ENCODE results near the gene GEMIN4. TPM values are rescaled to one million over a fixed set of nuclear protein-coding genes. Genes with fewer than 3 reads are reported as not detected.
"Not testable (repeated sequence)": the region's sequence is repeated elsewhere in the genome, so short reads cannot be mapped to it uniquely, and the experiment has no call there.

The GEMIN4 gene
- total and polyA plus RNA-seq, 2 experiments from 2014 or later = 14.1 to 45.0 TPM

DNA sequence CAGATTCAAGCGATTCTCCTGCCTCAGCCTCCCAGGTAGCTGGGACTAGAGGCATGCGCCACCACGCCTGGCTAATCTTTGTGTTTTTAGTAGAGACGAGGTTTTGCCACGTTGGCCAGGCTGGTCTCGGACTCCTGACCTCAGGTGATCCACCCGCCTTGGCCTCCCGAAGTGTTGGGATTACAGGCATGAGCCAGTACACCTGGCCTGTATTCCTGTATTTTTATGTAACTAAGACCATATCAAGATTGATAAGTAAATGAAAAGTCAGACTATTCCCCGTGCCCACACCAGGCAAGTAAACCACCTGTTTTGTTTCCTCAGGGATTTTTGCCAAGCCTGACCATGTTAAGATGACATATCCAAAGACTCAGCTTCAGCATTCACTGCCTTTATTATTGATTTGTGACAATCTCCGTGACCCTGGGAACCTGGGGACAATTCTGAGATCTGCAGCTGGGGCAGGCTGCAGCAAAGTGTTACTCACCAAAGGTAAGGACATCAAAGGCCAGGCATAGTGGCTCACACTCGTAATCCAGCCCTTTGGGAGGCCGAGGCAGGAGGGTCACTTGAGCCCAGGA, 35.7 kb upstream of the GEMIN4 start (continued):
- TF ChIP-seq, protein P1, sequence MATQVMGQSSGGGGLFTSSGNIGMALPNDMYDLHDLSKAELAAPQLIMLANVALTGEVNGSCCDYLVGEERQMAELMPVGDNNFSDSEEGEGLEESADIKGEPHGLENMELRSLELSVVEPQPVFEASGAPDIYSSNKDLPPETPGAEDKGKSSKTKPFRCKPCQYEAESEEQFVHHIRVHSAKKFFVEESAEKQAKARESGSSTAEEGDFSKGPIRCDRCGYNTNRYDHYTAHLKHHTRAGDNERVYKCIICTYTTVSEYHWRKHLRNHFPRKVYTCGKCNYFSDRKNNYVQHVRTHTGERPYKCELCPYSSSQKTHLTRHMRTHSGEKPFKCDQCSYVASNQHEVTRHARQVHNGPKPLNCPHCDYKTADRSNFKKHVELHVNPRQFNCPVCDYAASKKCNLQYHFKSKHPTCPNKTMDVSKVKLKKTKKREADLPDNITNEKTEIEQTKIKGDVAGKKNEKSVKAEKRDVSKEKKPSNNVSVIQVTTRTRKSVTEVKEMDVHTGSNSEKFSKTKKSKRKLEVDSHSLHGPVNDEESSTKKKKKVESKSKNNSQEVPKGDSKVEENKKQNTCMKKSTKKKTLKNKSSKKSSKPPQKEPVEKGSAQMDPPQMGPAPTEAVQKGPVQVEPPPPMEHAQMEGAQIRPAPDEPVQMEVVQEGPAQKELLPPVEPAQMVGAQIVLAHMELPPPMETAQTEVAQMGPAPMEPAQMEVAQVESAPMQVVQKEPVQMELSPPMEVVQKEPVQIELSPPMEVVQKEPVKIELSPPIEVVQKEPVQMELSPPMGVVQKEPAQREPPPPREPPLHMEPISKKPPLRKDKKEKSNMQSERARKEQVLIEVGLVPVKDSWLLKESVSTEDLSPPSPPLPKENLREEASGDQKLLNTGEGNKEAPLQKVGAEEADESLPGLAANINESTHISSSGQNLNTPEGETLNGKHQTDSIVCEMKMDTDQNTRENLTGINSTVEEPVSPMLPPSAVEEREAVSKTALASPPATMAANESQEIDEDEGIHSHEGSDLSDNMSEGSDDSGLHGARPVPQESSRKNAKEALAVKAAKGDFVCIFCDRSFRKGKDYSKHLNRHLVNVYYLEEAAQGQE (IDR thresholded peaks at IDR 0.05; ENCODE audit: unreplicated experiment) = no peak

DNA sequence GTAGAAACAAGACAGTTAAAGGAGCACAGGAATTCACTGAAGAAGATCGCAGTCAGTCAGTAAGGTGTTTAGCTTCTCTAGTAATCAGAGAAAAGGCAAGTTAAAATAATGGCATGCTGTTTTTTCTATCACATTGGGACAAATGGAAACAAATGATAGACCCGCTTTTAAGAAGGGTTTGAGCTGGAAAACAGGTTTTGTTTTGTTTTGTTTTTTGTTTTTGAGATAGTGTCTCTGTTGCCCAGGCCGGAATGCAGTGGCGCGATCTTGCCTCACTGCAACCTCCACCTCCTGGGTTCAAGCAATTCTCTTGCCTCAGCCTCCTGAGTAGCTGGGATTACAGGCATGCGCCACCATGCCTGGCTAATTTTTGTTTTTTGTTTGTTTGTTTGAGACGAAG, 33.8 kb upstream of the GEMIN4 start:
- not testable (repeated sequence) for ATAC-seq; H3K4me2 ChIP-seq; DNase-seq (ENCODE audit: low spot score); H3K36me3 ChIP-seq (ENCODE audit: insufficient read depth); H3K4me3 Mint-ChIP-seq; H3K27ac ChIP-seq (ENCODE audit: low read depth); H3K27ac Mint-ChIP-seq; H3K27me3 ChIP-seq (ENCODE audit: insufficient read depth); H2AFZ ChIP-seq; H3K9me2 ChIP-seq (ENCODE audit: insufficient read depth); H3K4me3 ChIP-seq; H4K20me1 ChIP-seq (replicated peaks; ENCODE audit: insufficient read depth); H3K9me3 Mint-ChIP-seq
- H3K79me2 ChIP-seq (replicated peaks; ENCODE audit: insufficient read depth) = peaks cover 55% of the 10 kb centered on the region
- Mint-ChIP-seq H3K27me3 (ENCODE audit: insufficient read depth, low read depth, poor library complexity) (peaks cover 26% of the 10 kb centered on the region), H3K4me1 (peaks cover 17% of the 10 kb centered on the region), H3K36me3 (ENCODE audit: low read depth) (peaks cover 46% of the 10 kb centered on the region)
- H3K4me1 ChIP-seq (ENCODE audit: insufficient read depth) = peaks cover 15% of the 10 kb centered on the region; the same call in 1 of the 2 replicates
- peaks cover 22% of the 10 kb centered on the region for H3F3A ChIP-seq (replicated peaks; ENCODE audit: low read depth)

DNA sequence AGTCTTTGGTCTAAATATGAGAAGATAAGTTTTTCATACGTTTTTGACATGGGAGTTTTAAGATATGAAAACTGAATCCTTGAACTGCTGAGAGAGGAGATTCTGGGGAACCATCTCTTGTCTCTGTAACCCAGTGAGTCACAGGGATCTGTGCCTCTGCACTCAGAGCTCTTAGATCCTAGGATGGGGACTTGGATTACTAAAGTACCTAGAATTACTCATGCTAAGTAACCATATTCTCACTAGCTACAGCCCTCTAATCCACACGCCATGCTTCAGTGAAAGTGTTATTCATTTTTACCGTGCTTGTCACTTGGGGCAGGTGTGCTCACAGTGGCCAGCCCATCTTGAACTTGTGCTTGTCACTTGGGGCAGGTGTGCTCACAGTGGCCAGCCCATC, 32.1 kb upstream of the GEMIN4 start:
- Histone ChIP-seq H3F3A (replicated peaks; ENCODE audit: low read depth) (peaks cover 10% of the 10 kb centered on the region), H3K4me1 (ENCODE audit: insufficient read depth) (peaks cover 16% of the 10 kb centered on the region; the same call in 1 of the 2 replicates), H3K27me3 (ENCODE audit: insufficient read depth) (no peaks in the 10 kb centered on the region), H4K20me1 (replicated peaks; ENCODE audit: insufficient read depth) (peaks cover 11% of the 10 kb centered on the region), H3K4me2 (no peak overlapping the region), H3K4me3 (peak overlapping the region; percentile 98; the same call in 1 of the 2 replicates), H3K9me2 (ENCODE audit: insufficient read depth) (no peaks in the 10 kb centered on the region), H3K79me2 (replicated peaks; ENCODE audit: insufficient read depth) (peaks cover 72% of the 10 kb centered on the region), H3K36me3 (ENCODE audit: insufficient read depth) (peaks cover 9% of the 10 kb centered on the region; the same call in 1 of the 2 replicates), H3K27ac (ENCODE audit: low read depth) (no peak overlapping the region), H2AFZ (no peak overlapping the region)
- Mint-ChIP-seq H3K36me3 (ENCODE audit: low read depth) (peaks cover 35% of the 10 kb centered on the region), H3K9me3 (no peaks in the 10 kb centered on the region; the same call in 2 of the 3 replicates), H3K4me3 (peak overlapping the region; percentile 95), H3K4me1 (peaks cover 9% of the 10 kb centered on the region; the same call in 2 of the 3 replicates), H3K27me3 (ENCODE audit: insufficient read depth, low read depth, poor library complexity) (peaks cover 21% of the 10 kb centered on the region), H3K27ac (no peak overlapping the region)
- no peak for ATAC-seq
- no peak for DNase-seq (ENCODE audit: low spot score)
- TF ChIP-seq, protein P2, sequence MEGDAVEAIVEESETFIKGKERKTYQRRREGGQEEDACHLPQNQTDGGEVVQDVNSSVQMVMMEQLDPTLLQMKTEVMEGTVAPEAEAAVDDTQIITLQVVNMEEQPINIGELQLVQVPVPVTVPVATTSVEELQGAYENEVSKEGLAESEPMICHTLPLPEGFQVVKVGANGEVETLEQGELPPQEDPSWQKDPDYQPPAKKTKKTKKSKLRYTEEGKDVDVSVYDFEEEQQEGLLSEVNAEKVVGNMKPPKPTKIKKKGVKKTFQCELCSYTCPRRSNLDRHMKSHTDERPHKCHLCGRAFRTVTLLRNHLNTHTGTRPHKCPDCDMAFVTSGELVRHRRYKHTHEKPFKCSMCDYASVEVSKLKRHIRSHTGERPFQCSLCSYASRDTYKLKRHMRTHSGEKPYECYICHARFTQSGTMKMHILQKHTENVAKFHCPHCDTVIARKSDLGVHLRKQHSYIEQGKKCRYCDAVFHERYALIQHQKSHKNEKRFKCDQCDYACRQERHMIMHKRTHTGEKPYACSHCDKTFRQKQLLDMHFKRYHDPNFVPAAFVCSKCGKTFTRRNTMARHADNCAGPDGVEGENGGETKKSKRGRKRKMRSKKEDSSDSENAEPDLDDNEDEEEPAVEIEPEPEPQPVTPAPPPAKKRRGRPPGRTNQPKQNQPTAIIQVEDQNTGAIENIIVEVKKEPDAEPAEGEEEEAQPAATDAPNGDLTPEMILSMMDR (conservative IDR thresholded peaks at IDR 0.05; ENCODE audit: low read depth in 2 of 2) = no peak
- TF ChIP-seq ZNF331 (CRISPR knock-in tag; IDR thresholded peaks at IDR 0.05; ENCODE audit: low read depth) (no peak), EZH2 (IDR thresholded peaks at IDR 0.05; ENCODE audit: low read depth, unreplicated experiment) (no peak), JUNB (IDR thresholded peaks at IDR 0.05; ENCODE audit: unreplicated experiment) (no peak), STAT1 (IDR thresholded peaks at IDR 0.05; ENCODE audit: unreplicated experiment) (no peak)
- TF ChIP-seq, protein P3, sequence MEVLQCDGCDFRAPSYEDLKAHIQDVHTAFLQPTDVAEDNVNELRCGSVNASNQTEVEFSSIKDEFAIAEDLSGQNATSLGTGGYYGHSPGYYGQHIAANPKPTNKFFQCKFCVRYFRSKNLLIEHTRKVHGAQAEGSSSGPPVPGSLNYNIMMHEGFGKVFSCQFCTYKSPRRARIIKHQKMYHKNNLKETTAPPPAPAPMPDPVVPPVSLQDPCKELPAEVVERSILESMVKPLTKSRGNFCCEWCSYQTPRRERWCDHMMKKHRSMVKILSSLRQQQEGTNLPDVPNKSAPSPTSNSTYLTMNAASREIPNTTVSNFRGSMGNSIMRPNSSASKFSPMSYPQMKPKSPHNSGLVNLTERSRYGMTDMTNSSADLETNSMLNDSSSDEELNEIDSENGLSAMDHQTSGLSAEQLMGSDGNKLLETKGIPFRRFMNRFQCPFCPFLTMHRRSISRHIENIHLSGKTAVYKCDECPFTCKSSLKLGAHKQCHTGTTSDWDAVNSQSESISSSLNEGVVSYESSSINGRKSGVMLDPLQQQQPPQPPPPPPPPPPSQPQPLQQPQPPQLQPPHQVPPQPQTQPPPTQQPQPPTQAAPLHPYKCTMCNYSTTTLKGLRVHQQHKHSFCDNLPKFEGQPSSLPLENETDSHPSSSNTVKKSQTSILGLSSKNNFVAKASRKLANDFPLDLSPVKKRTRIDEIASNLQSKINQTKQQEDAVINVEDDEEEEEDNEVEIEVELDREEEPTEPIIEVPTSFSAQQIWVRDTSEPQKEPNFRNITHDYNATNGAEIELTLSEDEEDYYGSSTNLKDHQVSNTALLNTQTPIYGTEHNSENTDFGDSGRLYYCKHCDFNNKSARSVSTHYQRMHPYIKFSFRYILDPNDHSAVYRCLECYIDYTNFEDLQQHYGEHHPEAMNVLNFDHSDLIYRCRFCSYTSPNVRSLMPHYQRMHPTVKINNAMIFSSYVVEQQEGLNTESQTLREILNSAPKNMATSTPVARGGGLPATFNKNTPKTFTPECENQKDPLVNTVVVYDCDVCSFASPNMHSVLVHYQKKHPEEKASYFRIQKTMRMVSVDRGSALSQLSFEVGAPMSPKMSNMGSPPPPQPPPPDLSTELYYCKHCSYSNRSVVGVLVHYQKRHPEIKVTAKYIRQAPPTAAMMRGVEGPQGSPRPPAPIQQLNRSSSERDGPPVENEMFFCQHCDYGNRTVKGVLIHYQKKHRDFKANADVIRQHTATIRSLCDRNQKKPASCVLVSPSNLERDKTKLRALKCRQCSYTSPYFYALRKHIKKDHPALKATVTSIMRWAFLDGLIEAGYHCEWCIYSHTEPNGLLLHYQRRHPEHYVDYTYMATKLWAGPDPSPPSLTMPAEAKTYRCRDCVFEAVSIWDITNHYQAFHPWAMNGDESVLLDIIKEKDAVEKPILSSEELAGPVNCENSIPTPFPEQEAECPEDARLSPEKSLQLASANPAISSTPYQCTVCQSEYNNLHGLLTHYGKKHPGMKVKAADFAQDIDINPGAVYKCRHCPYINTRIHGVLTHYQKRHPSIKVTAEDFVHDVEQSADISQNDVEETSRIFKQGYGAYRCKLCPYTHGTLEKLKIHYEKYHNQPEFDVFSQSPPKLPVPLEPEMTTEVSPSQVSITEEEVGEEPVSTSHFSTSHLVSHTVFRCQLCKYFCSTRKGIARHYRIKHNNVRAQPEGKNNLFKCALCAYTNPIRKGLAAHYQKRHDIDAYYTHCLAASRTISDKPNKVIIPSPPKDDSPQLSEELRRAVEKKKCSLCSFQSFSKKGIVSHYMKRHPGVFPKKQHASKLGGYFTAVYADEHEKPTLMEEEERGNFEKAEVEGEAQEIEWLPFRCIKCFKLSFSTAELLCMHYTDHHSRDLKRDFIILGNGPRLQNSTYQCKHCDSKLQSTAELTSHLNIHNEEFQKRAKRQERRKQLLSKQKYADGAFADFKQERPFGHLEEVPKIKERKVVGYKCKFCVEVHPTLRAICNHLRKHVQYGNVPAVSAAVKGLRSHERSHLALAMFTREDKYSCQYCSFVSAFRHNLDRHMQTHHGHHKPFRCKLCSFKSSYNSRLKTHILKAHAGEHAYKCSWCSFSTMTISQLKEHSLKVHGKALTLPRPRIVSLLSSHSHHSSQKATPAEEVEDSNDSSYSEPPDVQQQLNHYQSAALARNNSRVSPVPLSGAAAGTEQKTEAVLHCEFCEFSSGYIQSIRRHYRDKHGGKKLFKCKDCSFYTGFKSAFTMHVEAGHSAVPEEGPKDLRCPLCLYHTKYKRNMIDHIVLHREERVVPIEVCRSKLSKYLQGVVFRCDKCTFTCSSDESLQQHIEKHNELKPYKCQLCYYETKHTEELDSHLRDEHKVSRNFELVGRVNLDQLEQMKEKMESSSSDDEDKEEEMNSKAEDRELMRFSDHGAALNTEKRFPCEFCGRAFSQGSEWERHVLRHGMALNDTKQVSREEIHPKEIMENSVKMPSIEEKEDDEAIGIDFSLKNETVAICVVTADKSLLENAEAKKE (CRISPR knock-in tag; IDR thresholded peaks at IDR 0.05) = no peak
